Muscle layer of colon (tissue), 2 donors: Measurements from ENCODE around the gene GRIFIN.

Source experiments
- H3K27ac ChIP-seq: one replicate; pipeline ENCODE4 v1.7.0; 2013; ENCODE audit warnings: low read depth, mild to moderate bottlenecking, low read length, moderate library complexity
- H3K27me3 ChIP-seq, 2 donors: one replicate each; pipeline ENCODE4 v1.7.0; 2013; ENCODE audit warnings: low read length in 2 of 2, mild to moderate bottlenecking in 2 of 2; ENCODE audit not compliant: insufficient read depth in 2 of 2, control insufficient read depth in 1 of 2
- H3K36me3 ChIP-seq: one replicate; pipeline ENCODE4 v1.7.0; 2013; ENCODE audit warnings: mild to moderate bottlenecking, low read length; ENCODE audit not compliant: insufficient read depth
- H3K4me1 ChIP-seq: one replicate; pipeline ENCODE4 v1.7.0; 2013; ENCODE audit warnings: mild to moderate bottlenecking, low read length; ENCODE audit not compliant: insufficient read depth
- H3K4me3 ChIP-seq, 2 donors: one replicate each; pipeline ENCODE4 v1.7.0; 2013; ENCODE audit warnings: low read length in 2 of 2, low read depth in 1 of 2, mild to moderate bottlenecking in 1 of 2, moderate library complexity in 1 of 2
- H3K9ac ChIP-seq: one replicate; pipeline ENCODE4 v1.7.0; 2013; ENCODE audit warnings: low read length
- H3K9me3 ChIP-seq: one replicate; pipeline ENCODE4 v1.7.0; 2013; ENCODE audit warnings: mild to moderate bottlenecking, low read length
- donor health status: abdominal sarcoma.
- donor health status: Adenocarcinoma of cecum.

GRIFIN gene

GRCh38 chr7:2503056-2503941 lies 27.1 kb upstream of the GRIFIN start:
- Histone ChIP-seq H3K27me3 (peaks cover 0 to 7% of the 10 kb centered on the region in 2 donors), H3K4me3 (no peak overlapping the region), H3K27ac (no peak overlapping the region), H3K9ac (no peak overlapping the region), H3K4me1 (no peaks in the 10 kb centered on the region), H3K9me3 (no peaks in the 10 kb centered on the region), H3K36me3 (no peaks in the 10 kb centered on the region)

DNA sequence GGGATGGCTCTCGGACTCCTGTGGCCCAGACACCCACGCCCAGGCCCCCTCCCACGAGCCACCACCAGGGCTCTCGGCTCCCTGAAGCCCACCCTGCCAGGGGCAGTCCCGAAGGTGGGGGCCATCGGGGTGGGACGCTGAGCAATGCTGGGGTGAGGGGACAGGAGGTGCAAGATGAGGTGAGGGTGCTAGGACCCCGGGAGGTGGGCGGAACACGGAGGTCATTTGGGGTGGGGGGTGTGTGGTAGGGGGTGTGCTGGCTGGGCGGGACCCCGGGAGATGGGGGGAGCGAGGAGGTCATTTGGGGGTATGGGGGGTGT lies 26.4 kb upstream of the GRIFIN start:
- Histone ChIP-seq H3K27ac (no peak overlapping the region), H3K4me3 (no peak overlapping the region), H3K9me3 (no peaks in the 10 kb centered on the region)

GRCh38 chr7:2501947-2502646 lies 25.9 kb upstream of the GRIFIN start:
- no peaks in the 10 kb centered on the region for H3K9me3 ChIP-seq
- no peaks in the 10 kb centered on the region for H3K4me1 ChIP-seq
- no peaks in the 10 kb centered on the region for H3K36me3 ChIP-seq
- no peak overlapping the region for H3K4me3 ChIP-seq
- no peak overlapping the region for H3K9ac ChIP-seq
- no peak overlapping the region for H3K27ac ChIP-seq
- H3K27me3 ChIP-seq = peaks cover 0 to 16% of the 10 kb centered on the region in 2 donors

More for the DNA sequence above, 26.4 kb upstream of the GRIFIN start:
- Histone ChIP-seq H3K27me3 (peaks cover 0 to 11% of the 10 kb centered on the region in 2 donors), H3K4me1 (no peaks in the 10 kb centered on the region), H3K36me3 (no peaks in the 10 kb centered on the region), H3K9ac (no peak overlapping the region)

DNA sequence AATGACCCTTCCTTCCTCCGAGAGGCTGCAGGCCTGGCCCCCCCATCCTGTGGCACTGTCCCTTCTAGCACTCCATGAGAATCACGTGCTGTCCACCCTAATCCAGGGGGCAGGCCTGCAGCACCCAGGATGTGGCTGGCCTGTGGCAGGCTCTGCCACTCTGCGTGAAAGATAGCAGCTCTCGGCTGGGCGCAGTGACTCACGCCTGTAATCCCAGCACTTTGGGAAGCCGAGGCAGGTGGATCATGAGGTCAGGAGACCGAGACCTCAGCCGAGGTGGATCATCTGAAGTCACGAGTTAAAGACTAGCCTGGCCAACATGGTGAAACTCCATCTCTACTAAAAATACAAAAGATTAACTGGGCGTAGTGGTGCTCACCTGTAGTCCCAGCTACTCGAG lies 24.5 kb upstream of the GRIFIN start:
- H3K36me3 ChIP-seq = no peaks in the 10 kb centered on the region
- H3K4me1 ChIP-seq = no peaks in the 10 kb centered on the region
- no peak overlapping the region for H3K4me3 ChIP-seq
- H3K27ac ChIP-seq = no peak overlapping the region
- H3K9ac ChIP-seq = no peak overlapping the region
- peaks cover 0 to 17% of the 10 kb centered on the region in 2 donors for H3K27me3 ChIP-seq
- no peaks in the 10 kb centered on the region for H3K9me3 ChIP-seq

DNA sequence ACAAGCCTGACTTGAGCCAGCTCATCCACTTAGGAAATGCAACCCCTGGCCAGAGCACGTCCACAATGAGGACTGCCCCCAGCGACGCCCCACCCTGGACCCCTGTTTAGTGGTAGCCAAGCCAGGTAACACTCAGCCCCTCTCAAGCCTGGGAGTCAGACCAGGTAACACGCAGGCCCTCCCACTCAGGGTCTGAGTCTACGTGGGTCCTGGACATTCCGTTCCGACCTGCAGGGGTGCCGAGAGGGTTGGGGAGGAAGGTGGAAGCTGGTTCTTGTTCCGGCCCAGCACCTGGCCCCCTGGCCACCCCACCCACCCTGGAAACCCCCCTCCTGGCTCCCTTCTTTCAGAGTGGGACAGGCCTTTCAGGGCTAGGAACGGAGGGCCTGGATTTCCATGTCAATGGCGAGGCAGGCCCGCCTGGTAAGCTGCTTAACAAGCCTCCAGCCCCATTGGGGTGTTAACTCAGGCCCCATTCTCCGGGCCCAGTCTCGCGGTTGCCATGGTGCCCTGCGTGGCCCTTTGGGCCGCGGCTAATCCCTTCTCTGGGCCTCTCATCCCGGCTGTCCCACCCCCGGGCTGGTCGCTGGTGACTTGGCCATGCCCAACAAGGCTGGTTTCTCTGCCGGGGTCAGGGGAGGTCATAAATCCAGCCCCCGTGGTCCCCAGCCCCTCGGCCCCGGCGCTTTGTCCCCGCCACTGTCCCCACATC lies 23.7 kb upstream of the GRIFIN start:
- H3K4me1 ChIP-seq = no peaks in the 10 kb centered on the region
- H3K27me3 ChIP-seq = peaks cover 0 to 20% of the 10 kb centered on the region in 2 donors
- H3K9me3 ChIP-seq = no peaks in the 10 kb centered on the region
- H3K9ac ChIP-seq = no peak overlapping the region
- no peaks in the 10 kb centered on the region for H3K36me3 ChIP-seq
- no peak overlapping the region for H3K4me3 ChIP-seq
- H3K27ac ChIP-seq = no peak overlapping the region

DNA sequence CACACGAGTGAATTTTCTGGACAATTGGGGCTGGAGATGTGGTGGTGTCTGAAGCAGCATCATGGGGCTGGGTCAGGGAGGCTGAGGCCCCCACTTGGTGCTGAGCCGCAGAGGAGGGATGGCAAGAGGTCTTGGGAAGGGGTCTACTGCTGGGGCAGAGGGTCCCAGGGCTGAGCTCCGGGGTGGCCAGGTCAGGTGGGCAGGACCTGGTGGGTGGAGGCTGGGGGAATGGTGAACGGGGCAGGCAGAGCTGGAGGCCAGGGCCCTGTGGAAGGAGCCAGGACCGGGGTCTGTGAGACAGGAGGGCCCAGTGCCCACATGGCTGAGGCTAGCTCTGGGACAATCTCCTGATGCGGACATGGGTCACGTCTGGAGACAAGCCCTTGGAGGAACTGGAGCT lies 23.0 kb upstream of the GRIFIN start:
- Histone ChIP-seq H3K36me3 (no peaks in the 10 kb centered on the region), H3K4me3 (no peak overlapping the region), H3K9me3 (no peaks in the 10 kb centered on the region), H3K27me3 (peaks cover 0 to 27% of the 10 kb centered on the region in 2 donors), H3K27ac (no peak overlapping the region), H3K4me1 (no peaks in the 10 kb centered on the region), H3K9ac (no peak overlapping the region)

GRCh38 chr7:2498708-2499107 lies 22.5 kb upstream of the GRIFIN start:
- H3K4me1 ChIP-seq = no peaks in the 10 kb centered on the region
- H3K36me3 ChIP-seq = no peaks in the 10 kb centered on the region
- H3K27me3 ChIP-seq = peaks cover 0 to 28% of the 10 kb centered on the region in 2 donors
- no peak overlapping the region for H3K9ac ChIP-seq
- H3K27ac ChIP-seq = no peak overlapping the region
- H3K4me3 ChIP-seq = no peak overlapping the region
- no peaks in the 10 kb centered on the region for H3K9me3 ChIP-seq

GRCh38 chr7:2497500-2498336 lies 21.5 kb upstream of the GRIFIN start:
- Histone ChIP-seq H3K9me3 (no peaks in the 10 kb centered on the region), H3K4me1 (no peaks in the 10 kb centered on the region), H3K27me3 (peaks cover 0 to 34% of the 10 kb centered on the region in 2 donors), H3K36me3 (no peaks in the 10 kb centered on the region), H3K27ac (no peak overlapping the region), H3K9ac (no peak overlapping the region), H3K4me3 (no peak overlapping the region)

DNA sequence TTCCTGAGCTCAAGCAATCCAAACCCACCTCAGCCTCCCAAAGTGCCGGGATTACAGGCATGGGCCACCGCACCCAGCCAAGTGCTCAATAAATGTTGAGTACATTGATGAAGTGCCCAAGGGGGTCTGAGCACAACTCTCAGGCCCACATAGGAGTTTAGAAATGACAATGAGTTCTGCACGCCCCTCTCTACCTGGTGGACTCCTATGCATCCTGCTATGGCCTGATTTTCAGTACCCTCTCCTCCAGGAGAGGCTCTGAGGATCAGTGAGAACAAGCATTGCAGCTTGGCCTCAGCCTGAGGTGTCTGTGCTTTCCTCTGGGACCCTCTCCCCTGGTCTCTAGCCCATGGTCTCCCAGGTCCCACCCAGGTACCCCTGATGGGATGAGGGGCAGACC lies 20.9 kb upstream of the GRIFIN start:
- Histone ChIP-seq H3K27me3 (peaks cover 0 to 34% of the 10 kb centered on the region in 2 donors), H3K9me3 (no peaks in the 10 kb centered on the region), H3K9ac (no peak overlapping the region), H3K27ac (no peak overlapping the region), H3K36me3 (no peaks in the 10 kb centered on the region), H3K4me3 (no peak overlapping the region), H3K4me1 (no peaks in the 10 kb centered on the region)

GRCh38 chr7:2496375-2496774 lies 20.2 kb upstream of the GRIFIN start:
- H3K27me3 ChIP-seq = peaks cover 0 to 34% of the 10 kb centered on the region in 2 donors
- H3K9me3 ChIP-seq = no peaks in the 10 kb centered on the region
- H3K27ac ChIP-seq = no peak overlapping the region
- no peaks in the 10 kb centered on the region for H3K4me1 ChIP-seq
- H3K36me3 ChIP-seq = no peaks in the 10 kb centered on the region
- no peak overlapping the region for H3K9ac ChIP-seq
- H3K4me3 ChIP-seq = no peak overlapping the region
